ENCODE measurements around the gene EVI5. TPM values are rescaled to one million over a fixed set of nuclear protein-coding genes. Genes with fewer than 3 reads are reported as not detected.
"Not testable (repeated sequence)": the region's sequence is repeated elsewhere in the genome, so short reads cannot be mapped to it uniquely, and the experiment has no call there.

The EVI5 gene
- total RNA-seq, 1 donor from 2014 or later, result 40.0 TPM

DNA sequence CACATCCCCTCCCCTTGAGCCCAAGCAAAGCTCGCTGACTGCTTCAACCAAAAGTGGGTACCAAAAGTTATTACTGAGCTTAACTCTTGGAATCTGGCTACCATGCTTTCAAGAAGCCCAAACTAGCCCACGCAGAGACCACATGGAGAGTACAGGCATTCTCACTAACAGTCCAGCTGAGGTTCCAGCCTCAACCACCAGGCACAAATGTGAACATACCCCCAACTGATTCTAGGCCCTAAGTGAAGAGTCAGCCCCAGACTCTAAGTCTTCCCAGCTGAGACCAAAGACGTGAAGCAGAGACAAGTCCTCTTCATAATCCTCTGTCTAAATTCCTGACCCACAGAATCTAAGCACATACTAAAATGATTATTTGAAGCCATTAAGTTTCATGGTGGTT, 36.8 kb downstream of the EVI5 start:
- Mint-ChIP-seq H3K27ac (no peak overlapping the region), H3K4me1 (peaks cover 7% of the 10 kb centered on the region), H3K9me3 (peaks cover 4% of the 10 kb centered on the region), H3K27me3 (ENCODE audit: low read depth) (no peaks in the 10 kb centered on the region), H3K36me3 (peaks cover 4% of the 10 kb centered on the region), H3K4me3 (no peak overlapping the region)
- no peak for DNase-seq (ENCODE audit: low spot score in 2 of 2, unreplicated experiment in 2 of 2)
- TF ChIP-seq, protein P1, sequence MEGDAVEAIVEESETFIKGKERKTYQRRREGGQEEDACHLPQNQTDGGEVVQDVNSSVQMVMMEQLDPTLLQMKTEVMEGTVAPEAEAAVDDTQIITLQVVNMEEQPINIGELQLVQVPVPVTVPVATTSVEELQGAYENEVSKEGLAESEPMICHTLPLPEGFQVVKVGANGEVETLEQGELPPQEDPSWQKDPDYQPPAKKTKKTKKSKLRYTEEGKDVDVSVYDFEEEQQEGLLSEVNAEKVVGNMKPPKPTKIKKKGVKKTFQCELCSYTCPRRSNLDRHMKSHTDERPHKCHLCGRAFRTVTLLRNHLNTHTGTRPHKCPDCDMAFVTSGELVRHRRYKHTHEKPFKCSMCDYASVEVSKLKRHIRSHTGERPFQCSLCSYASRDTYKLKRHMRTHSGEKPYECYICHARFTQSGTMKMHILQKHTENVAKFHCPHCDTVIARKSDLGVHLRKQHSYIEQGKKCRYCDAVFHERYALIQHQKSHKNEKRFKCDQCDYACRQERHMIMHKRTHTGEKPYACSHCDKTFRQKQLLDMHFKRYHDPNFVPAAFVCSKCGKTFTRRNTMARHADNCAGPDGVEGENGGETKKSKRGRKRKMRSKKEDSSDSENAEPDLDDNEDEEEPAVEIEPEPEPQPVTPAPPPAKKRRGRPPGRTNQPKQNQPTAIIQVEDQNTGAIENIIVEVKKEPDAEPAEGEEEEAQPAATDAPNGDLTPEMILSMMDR (IDR thresholded peaks at IDR 0.05; ENCODE audit: unreplicated experiment), result no peak

DNA sequence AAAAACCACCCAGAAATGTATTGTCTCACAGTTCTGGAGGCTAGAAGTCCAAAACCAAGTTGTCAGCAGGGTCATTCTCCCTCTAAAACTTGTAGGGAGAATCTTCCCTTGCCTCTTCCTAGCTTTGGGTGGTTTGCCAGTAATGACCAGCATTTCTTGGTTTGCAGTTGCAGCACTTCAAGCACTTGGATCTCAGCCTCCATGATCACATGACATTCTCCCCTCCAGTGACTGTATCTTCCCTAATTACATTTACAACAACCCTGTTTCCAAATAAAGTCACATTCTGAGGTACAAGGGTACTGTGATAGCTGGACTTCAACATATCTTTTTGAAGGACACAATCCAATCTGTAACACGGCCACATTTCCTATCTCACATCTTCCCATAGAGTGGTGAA, 37.2 kb downstream of the EVI5 start:
- TF ChIP-seq, protein P1 (IDR thresholded peaks at IDR 0.05; ENCODE audit: unreplicated experiment), result no peak
- H3K27me3 Mint-ChIP-seq (ENCODE audit: low read depth), result no peaks in the 10 kb centered on the region
- H3K4me1 Mint-ChIP-seq, result peaks cover 5% of the 10 kb centered on the region
- no peak for DNase-seq (ENCODE audit: low spot score in 2 of 2, unreplicated experiment in 2 of 2)
- no peak overlapping the region for H3K4me3 Mint-ChIP-seq
- no peak overlapping the region for H3K27ac Mint-ChIP-seq
- H3K36me3 Mint-ChIP-seq, result peaks cover 4% of the 10 kb centered on the region
- peaks cover 4% of the 10 kb centered on the region for H3K9me3 Mint-ChIP-seq

DNA sequence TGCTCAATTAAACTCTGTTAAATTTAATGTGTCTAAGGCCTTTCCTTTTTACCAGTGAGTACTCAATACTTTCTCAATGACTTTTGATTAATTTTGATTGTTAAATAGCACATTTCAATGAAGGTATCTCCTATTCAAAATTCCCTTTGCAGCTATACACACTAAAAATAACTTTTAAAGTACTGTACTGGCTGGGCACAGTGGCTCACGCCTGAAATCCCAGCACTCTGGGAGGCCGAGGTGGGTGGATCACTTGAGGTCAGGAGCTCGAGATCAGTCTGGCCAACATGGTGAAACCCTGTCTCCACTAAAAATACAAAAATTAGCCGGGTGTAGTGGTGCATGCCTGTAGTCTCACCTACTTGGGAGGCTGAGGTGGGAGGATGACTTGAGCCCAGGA, 38.7 kb downstream of the EVI5 start:
- not testable (repeated sequence) for H3K27ac Mint-ChIP-seq; H3K36me3 Mint-ChIP-seq; DNase-seq (ENCODE audit: low spot score in 2 of 2, unreplicated experiment in 2 of 2); H3K4me1 Mint-ChIP-seq; H3K4me3 Mint-ChIP-seq; H3K27me3 Mint-ChIP-seq (ENCODE audit: low read depth); H3K9me3 Mint-ChIP-seq

DNA sequence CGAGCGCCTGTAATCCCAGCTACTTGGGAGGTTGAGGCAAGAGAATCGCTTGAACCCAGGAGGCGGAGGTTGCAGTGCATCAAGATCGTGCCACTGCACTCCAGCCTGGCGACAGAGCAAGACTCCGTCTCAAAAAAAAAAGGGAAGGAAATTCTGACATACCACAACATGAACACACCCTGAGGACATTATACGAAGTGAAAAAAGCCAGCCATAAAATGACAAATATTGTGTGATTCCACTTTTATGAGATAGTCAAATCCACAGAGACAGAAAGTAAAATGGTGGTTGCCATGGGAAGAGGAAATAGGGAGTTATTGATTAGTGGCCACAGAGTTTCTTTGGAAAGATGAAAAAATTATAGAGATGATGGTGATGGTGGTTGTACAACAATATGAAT, 41.7 kb downstream of the EVI5 start:
- TF ChIP-seq, protein P1 (IDR thresholded peaks at IDR 0.05; ENCODE audit: unreplicated experiment), result no peak
- no peaks in the 10 kb centered on the region for H3K27me3 Mint-ChIP-seq (ENCODE audit: low read depth)
- no peaks in the 10 kb centered on the region for H3K9me3 Mint-ChIP-seq
- peaks cover 4% of the 10 kb centered on the region for H3K4me1 Mint-ChIP-seq
- H3K27ac Mint-ChIP-seq, result no peak overlapping the region
- no peak for DNase-seq (ENCODE audit: low spot score in 2 of 2, unreplicated experiment in 2 of 2)
- H3K36me3 Mint-ChIP-seq, result peaks cover 4% of the 10 kb centered on the region
- no peak overlapping the region for H3K4me3 Mint-ChIP-seq

GRCh38 chr1:92739669-92740524, 45.0 kb downstream of the EVI5 start:
- TF ChIP-seq, protein P1 (IDR thresholded peaks at IDR 0.05; ENCODE audit: unreplicated experiment), result no peak
- no peak for DNase-seq (ENCODE audit: low spot score in 2 of 2, unreplicated experiment in 2 of 2)
- peaks cover 4% of the 10 kb centered on the region for H3K4me1 Mint-ChIP-seq
- H3K27ac Mint-ChIP-seq, result no peak overlapping the region
- H3K9me3 Mint-ChIP-seq, result peaks cover 3% of the 10 kb centered on the region
- peaks cover 3% of the 10 kb centered on the region for H3K36me3 Mint-ChIP-seq
- H3K4me3 Mint-ChIP-seq, result no peak overlapping the region
- no peaks in the 10 kb centered on the region for H3K27me3 Mint-ChIP-seq (ENCODE audit: low read depth)

DNA sequence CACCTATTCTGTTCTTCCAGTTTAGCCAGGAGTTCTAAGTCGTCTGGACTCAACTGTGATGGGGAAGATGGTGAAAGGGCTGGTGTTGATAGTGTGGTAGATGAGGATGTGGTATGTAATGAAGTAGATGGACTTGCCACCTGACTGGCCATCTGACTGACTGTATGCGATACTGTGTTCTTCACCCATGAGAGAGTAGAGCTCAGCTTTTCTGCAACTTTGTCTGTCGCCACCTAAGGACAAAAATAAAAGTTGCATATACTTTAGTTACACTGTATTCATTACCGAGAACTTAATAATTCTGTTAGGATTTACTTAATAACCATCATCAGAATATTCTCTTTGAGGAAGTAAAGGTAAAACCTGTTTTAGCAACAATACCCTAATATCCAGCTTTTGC, 48.5 kb downstream of the EVI5 start:
- H3K27ac Mint-ChIP-seq, result no peak overlapping the region
- H3K4me3 Mint-ChIP-seq, result no peak overlapping the region
- no peaks in the 10 kb centered on the region for H3K4me1 Mint-ChIP-seq
- peaks cover 27% of the 10 kb centered on the region for H3K36me3 Mint-ChIP-seq
- TF ChIP-seq, protein P1 (IDR thresholded peaks at IDR 0.05; ENCODE audit: unreplicated experiment), result no peak
- no peak for DNase-seq (ENCODE audit: low spot score in 2 of 2, unreplicated experiment in 2 of 2)
- H3K27me3 Mint-ChIP-seq (ENCODE audit: low read depth), result no peaks in the 10 kb centered on the region
- peaks cover 14% of the 10 kb centered on the region for H3K9me3 Mint-ChIP-seq
